Loucy (cell line): Measurements from ENCODE around the gene GEMIN2.

Source experiments
- CTCF ChIP-seq: fragments of 200-600 bp; sonication (generic); conservative IDR thresholded peaks from 2 replicates; pipeline ENCODE4 v1.5.1; 2014; ENCODE audit warnings: mild to moderate bottlenecking, antibody characterized with exemption, low read length
- EZH2phosphoT487 ChIP-seq: fragments of 200-600 bp; IDR thresholded peaks from 2 replicates; pipeline ENCODE4 v1.6.1; 2018; ENCODE audit warnings: antibody characterized with exemption, mild to moderate bottlenecking, moderate library complexity, borderline replicate concordance

DNA sequence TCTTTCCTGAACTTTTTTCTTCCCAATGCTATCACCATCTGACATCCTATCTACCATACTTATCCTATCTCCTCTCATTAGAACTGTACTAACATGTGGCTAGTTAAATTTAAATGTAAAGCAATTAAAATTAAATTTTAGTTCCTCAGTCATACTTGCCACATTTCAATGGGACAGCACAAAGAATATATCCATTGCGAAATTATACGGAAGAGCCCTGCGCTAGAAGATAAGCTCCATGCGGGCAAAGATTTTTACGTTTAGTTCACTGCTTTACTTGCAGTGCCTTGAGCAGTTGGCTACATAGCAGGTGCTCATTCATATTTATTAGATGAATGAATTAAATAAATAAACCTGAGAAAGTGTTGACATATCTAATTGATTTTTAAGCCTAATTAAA, 44.2 kb upstream of the GEMIN2 start:
- TF ChIP-seq CTCF (no peak), EZH2phosphoT487 (no peak)
